NCI-H1105 treated with DMSO at 0.1 percent for 48 hours (cell line): Measurements from ENCODE around the gene CPEB1.
"Not testable (repeated sequence)": the region's sequence is repeated elsewhere in the genome, so short reads cannot be mapped to it uniquely, and the experiment has no call there.

Source experiments
- DNase-seq: peaks from one replicate; lab custom pipeline; 2025; lab: John Stamatoyannopoulos, UW

CPEB1 gene

DNA sequence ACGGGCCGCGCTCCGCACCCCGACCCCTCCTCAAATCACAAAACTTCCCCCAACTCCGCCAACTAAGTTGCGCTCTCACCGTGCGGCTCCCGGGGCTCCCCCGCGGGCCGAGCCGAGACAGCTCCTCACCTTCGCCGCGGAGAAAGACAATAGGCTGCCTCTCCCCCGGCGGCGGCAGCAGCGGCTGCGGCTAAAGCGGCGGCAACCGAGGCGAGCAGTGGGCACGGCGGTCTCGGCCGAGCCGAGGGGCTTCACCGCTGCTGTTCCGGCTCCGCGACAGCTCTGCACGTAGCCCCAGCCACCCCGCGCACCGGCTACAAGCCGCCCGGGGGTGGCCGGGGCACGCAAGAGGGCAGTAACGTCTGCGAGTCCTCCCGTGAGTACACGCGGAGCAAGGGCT lies 133.6 kb downstream of the CPEB1 start:
- DNase-seq, result not testable (repeated sequence)

DNA sequence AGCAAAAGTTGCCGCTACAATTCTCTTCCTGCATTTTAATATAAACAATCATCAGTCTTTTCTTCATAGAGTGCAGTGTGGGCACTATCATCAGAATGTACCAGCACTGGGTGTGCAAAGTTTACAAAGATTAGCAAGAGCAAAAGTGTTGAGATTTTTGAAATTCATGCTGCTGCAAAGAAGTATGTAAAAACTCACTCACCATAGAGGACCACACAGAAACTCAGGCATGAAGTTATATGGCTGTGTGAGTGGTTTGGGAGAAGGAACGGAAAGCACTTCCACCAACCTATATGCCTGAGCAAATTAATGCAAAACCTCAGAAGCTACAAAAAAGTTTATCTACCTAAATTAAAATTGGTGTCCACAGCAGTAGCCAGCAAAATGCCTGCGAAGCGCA lies 139.5 kb downstream of the CPEB1 start:
- DNase-seq, result not testable (repeated sequence)

DNA sequence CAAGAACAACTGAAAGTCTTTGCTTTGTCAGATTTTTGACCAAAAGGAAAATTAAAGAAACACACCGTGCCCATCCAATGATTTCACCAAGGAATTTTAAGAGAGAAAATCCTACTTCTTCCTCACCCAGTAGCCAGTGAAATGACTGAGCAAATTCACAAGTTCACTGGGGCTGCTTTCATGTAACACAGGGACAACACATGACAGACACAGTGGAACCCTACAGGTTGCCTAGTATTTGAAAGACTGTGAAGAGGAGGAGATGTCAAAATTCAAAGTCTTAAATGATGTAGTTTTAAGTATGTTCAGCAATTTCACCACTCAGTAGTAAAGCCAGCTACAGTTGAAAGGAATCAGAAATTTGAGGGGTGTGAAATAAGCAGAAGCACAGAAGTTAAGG lies 140.1 kb downstream of the CPEB1 start:
- not testable (repeated sequence) for DNase-seq

DNA sequence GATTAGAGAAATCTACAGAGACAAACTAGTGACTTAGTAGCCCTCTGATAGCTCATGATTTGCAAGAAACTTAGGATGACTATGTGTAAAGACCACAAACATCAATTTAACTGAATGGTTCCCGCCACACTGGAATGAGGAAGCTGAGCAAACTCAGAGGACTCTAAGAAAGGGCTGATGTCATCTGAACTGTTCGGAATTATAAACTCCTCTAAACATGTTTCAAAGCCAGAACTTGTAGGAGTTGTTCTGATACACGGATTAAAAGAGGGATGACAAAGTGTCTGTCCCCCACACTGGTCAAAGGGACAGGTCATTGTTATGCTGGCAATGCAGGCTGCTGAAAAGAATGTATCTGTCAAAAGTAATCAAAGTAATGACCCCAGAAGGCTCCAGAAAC lies 141.3 kb downstream of the CPEB1 start:
- DNase-seq, result not testable (repeated sequence)

DNA sequence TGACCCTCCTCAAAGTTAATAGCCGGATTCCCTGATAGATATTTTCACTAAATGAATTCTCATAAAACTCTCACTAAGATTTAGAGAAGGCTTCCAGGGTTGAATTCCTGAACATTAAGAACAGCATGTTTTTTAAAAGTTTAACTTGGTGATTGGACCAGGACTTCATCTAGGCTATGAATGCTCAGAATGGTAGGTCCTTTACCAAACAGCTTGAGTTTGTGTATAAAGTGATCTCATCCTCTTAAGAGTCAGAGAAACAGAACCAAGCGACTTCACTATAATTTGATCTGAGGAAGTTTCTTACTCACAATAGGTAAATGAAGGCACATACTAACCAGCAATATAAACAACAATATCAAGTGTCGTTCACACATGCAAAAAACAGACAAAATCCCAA lies 143.1 kb downstream of the CPEB1 start:
- DNase-seq, result not testable (repeated sequence)

DNA sequence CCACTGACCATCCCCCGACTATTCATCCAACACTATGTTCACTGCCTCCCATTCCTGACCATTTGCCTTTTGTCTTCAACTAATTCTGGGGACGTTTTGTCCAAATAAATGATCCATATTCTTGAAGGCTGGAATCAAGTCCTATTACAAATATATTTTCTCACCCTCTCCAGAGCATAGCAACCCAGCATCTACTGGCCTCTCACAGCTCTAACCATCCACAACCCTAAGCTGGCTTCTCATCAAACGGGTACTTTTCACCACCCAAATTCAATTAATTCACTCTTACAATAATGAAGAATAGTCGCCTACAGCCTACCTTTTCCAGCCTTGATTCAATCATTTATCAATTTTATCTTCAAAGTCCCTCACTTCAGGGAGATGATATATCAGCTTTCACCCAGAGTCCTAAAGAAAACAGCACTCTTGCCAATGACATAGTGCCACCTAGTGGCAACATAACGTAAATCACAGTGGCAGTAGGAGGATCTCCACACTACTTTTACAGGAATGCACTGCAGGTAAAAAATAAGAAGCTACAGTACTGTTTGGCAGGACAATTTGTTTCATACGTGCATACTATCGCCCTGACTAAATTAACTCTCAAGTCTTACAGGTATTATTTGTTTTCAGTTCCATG lies 144.3 kb downstream of the CPEB1 start:
- DNase-seq, result not testable (repeated sequence)

DNA sequence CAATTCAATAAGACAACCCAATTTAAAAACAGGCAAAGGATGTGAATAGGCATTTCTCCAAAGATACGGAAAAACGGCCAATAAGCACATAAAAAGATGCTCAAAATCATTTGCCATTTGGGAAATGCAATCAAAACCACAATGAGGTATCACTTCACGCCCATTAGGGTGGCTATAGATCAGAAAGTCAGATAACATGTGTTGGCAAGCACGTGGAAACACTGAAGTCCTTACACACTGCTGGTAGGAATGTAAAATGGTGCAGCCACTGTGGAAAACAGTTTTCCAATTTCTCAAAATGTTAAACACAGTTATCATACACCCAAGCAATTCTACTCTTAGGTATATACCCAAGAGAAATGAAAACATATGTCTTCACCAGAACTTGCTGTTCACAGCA lies 146.4 kb downstream of the CPEB1 start:
- not testable (repeated sequence) for DNase-seq

DNA sequence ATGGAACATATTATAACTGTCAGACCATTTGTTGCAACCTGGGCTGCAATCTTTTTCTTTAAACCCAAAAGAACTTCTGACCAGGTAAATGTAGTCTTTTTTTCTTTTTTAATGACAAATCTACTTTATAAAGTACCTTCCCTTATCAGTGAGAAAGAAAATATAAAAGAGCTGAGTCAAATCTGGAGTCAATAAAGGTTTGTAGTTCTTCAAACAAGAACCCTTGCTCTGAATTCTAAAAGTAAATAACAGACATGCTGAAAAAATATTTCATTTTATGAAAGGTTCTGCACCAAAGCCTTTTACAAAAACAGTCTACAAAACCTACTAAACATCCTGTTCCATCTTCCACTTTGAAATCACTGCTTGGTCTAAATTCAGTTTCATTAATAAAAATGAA lies 149.2 kb downstream of the CPEB1 start:
- not testable (repeated sequence) for DNase-seq
